ENCODE results near the gene MPDU1.

The MPDU1 gene

DNA sequence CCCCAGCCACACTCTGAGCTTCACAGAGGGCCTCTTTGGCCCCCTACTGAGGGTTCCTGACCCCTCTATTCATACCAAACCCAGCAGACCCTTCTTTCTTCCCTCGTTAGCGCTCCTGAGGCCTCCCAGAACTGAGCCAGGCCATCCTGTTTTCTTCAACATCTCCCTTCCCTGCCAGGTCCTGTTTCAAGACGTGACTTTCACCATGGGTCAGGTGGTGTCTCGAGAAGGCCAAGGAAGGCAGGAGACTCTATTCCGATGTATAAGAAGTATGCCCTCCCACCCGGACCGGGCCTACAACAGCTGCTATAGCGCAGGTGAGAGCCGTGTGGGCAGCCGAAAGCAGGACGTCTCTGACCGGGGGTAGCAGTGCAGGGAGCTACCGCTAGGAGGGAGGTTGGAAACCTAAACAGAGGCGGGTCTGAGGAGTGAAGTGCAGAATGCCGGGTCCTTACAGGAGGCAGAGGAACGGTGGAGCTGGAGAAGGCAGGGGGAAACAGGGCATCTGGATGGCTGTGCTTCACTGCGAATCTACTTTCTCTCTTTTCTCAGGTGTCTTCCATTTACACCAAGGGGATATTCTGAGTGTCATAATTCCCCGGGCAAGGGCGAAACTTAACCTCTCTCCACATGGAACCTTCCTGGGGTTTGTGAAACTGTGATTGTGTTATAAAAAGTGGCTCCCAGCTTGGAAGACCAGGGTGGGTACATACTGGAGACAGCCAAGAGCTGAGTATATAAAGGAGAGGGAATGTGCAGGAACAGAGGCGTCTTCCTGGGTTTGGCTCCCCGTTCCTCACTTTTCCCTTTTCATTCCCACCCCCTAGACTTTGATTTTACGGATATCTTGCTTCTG, 23.3 kb upstream of the MPDU1 start:
- H3K27me3 ChIP-seq (ENCODE audit: control insufficient read depth in 2 of 2, insufficient read depth in 2 of 2, low read length in 2 of 2), result no peaks in the 10 kb centered on the region
- peaks cover 7 to 12% of the 10 kb centered on the region in 2 donors for H3K36me3 ChIP-seq (ENCODE audit: control insufficient read depth in 2 of 2, insufficient read depth in 2 of 2, low read length in 2 of 2)
- H3K9me3 ChIP-seq (ENCODE audit: control insufficient read depth in 2 of 2, low read length in 2 of 2), result no peaks in the 10 kb centered on the region
- H3K9ac ChIP-seq (ENCODE audit: low read depth in 1 of 2, low read length in 2 of 2), result peak overlapping the region; percentile 77 to 94
- H3K4me1 ChIP-seq (ENCODE audit: control insufficient read depth in 2 of 2, insufficient read depth in 2 of 2, low read length in 2 of 2), result peaks cover 57 to 59% of the 10 kb centered on the region in 2 donors
- peak overlapping the region; percentile 98 to 99 for H3K27ac ChIP-seq (ENCODE audit: low read depth in 2 of 2, low read length in 2 of 2)
- peak overlapping the region; percentile 69 to 85 for H3K4me3 ChIP-seq (ENCODE audit: low read length in 2 of 2)

DNA sequence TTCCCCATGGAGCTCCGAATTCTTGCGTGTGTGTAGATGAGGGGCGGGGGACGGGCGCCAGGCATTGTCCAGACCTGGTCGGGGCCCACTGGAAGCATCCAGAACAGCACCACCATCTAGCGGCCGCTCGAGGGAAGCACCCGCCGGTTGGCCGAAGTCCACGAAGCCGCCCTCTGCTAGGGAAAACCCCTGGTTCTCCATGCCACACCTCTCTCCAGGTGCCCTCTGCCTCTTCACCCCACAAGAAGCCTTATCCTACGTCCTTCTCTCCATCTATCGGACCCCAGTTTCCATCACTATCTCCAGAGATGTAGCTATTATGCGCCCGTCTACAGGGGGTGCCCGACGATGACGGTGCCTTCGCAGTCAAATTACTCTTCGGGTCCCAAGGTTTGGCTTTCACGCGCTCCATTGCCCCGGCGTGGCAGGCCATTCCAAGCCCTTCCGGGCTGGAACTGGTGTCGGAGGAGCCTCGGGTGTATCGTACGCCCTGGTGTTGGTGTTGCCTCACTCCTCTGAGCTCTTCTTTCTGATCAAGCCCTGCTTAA, 22.6 kb upstream of the MPDU1 start:
- Histone ChIP-seq H3K9me3 (ENCODE audit: control insufficient read depth in 2 of 2, low read length in 2 of 2) (no peaks in the 10 kb centered on the region), H3K27me3 (ENCODE audit: control insufficient read depth in 2 of 2, insufficient read depth in 2 of 2, low read length in 2 of 2) (no peaks in the 10 kb centered on the region), H3K36me3 (ENCODE audit: control insufficient read depth in 2 of 2, insufficient read depth in 2 of 2, low read length in 2 of 2) (peaks cover 12 to 16% of the 10 kb centered on the region in 2 donors), H3K4me3 (ENCODE audit: low read length in 2 of 2) (peak overlapping the region; percentile 69 to 85), H3K27ac (ENCODE audit: low read depth in 2 of 2, low read length in 2 of 2) (peak overlapping the region; percentile 98 to 99), H3K4me1 (ENCODE audit: control insufficient read depth in 2 of 2, insufficient read depth in 2 of 2, low read length in 2 of 2) (peaks cover 57% of the 10 kb centered on the region in 2 donors), H3K9ac (ENCODE audit: low read depth in 1 of 2, low read length in 2 of 2) (peak overlapping the region; percentile 79 to 94)

DNA sequence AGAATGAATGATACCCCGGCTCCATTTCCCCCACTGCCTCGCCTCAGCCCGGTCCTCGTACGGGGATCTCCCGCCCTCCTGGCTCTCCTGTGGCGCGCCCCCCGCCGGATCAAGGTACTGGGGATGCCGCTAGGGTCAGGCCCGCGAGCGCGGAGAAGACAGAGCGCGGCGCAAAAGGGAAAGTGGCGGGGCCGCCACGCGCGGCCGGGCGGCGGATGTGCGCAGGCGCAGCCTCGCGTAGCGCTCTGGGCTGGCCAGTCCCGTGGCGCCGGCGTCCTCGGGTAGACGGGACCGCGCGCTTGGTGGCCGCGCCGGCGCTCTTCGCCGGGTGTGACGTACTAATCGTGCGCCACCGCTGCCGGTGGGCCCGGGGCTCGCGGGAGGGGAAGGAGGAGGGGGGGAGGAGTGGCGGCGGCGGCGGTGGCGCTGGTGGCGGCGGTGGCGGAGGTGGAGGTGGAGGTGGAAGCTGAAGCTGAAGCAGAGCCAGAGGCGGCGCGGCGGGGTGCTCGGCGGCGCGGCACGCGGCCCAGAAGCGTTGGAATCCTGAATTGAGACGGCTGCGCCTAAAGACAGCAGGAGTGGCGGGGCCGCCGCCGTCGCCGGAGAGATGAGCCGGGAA, 22.0 kb upstream of the MPDU1 start, which contains the start of gene SENP3:
Gene SENP3 (plus strand): TSS at position 331 of the 619 bp plus-strand sequence. CDS start 1,158 bp downstream, outside the sequence.
- Histone ChIP-seq H3K27me3 (ENCODE audit: control insufficient read depth in 2 of 2, insufficient read depth in 2 of 2, low read length in 2 of 2) (no peaks in the 10 kb centered on the region), H3K36me3 (ENCODE audit: control insufficient read depth in 2 of 2, insufficient read depth in 2 of 2, low read length in 2 of 2) (peaks cover 12 to 16% of the 10 kb centered on the region in 2 donors), H3K9ac (ENCODE audit: low read depth in 1 of 2, low read length in 2 of 2) (peak within 1 kb of the TSS; percentile 87 to 94), H3K9me3 (ENCODE audit: control insufficient read depth in 2 of 2, low read length in 2 of 2) (no peaks in the 10 kb centered on the region), H3K27ac (ENCODE audit: low read depth in 2 of 2, low read length in 2 of 2) (peak within 1 kb of the TSS; percentile 98 to 99), H3K4me3 (ENCODE audit: low read length in 2 of 2) (peak within 1 kb of the TSS; percentile 69 to 85), H3K4me1 (ENCODE audit: control insufficient read depth in 2 of 2, insufficient read depth in 2 of 2, low read length in 2 of 2) (peaks cover 55 to 56% of the 10 kb centered on the region in 2 donors)

DNA sequence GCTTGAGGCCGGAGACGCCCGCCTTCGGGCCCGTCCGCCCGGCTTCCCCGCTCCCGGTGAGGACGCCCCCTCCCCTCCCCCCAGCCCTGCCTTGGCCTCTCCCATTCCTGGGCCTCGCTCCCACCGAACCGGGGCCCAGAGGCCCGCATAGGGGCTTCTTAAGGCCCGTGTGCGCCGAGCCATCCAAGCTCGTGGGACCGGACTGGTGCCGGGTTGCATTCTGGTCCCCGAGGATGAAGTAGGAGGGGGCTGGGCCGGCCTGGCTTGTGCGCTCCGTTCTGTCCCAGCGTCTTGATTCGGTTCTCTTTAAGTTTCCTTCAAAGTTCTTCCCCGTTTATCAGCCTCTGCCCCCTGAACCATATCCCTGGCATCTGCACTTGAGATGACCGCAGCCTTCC, 21.4 kb upstream of the MPDU1 start:
- Histone ChIP-seq H3K27me3 (ENCODE audit: control insufficient read depth in 2 of 2, insufficient read depth in 2 of 2, low read length in 2 of 2) (no peaks in the 10 kb centered on the region), H3K36me3 (ENCODE audit: control insufficient read depth in 2 of 2, insufficient read depth in 2 of 2, low read length in 2 of 2) (peaks cover 15 to 16% of the 10 kb centered on the region in 2 donors), H3K9me3 (ENCODE audit: control insufficient read depth in 2 of 2, low read length in 2 of 2) (no peaks in the 10 kb centered on the region), H3K9ac (ENCODE audit: low read depth in 1 of 2, low read length in 2 of 2) (peak overlapping the region; percentile 74 to 87), H3K27ac (ENCODE audit: low read depth in 2 of 2, low read length in 2 of 2) (peak overlapping the region; percentile 98 to 99), H3K4me1 (ENCODE audit: control insufficient read depth in 2 of 2, insufficient read depth in 2 of 2, low read length in 2 of 2) (peaks cover 50% of the 10 kb centered on the region in 2 donors), H3K4me3 (ENCODE audit: low read length in 2 of 2) (peak overlapping the region; percentile 69 to 85)

DNA sequence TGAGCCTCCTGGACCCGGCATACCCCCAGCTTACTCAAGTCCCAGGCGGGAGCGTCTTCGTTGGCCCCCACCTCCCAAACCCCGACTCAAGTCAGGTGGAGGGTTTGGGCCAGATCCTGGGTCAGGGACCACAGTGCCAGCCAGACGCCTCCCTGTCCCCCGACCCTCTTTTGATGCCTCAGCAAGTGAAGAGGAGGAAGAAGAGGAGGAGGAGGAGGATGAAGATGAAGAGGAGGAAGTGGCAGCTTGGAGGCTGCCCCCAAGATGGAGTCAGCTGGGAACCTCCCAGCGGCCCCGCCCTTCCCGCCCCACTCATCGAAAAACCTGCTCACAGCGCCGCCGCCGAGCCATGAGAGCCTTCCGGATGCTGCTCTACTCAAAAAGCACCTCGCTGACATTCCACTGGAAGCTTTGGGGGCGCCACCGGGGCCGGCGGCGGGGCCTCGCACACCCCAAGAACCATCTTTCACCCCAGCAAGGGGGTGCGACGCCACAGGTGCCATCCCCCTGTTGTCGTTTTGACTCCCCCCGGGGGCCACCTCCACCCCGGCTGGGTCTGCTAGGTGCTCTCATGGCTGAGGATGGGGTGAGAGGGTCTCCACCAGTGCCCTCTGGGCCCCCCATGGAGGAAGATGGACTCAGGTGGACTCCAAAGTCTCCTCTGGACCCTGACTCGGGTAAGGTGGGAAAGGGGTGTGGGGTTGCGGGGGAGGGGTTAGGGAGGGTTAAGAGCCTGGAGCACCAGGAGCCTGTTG, 20.4 kb upstream of the MPDU1 start:
- H3K36me3 ChIP-seq (ENCODE audit: control insufficient read depth in 2 of 2, insufficient read depth in 2 of 2, low read length in 2 of 2), result peaks cover 15 to 16% of the 10 kb centered on the region in 2 donors
- H3K4me1 ChIP-seq (ENCODE audit: control insufficient read depth in 2 of 2, insufficient read depth in 2 of 2, low read length in 2 of 2), result peaks cover 40% of the 10 kb centered on the region in 2 donors
- H3K4me3 ChIP-seq (ENCODE audit: low read length in 2 of 2), result peak overlapping the region in 1 of 2 donors; percentile 85
- no peaks in the 10 kb centered on the region for H3K9me3 ChIP-seq (ENCODE audit: control insufficient read depth in 2 of 2, low read length in 2 of 2)
- H3K27me3 ChIP-seq (ENCODE audit: control insufficient read depth in 2 of 2, insufficient read depth in 2 of 2, low read length in 2 of 2), result no peaks in the 10 kb centered on the region
- H3K27ac ChIP-seq (ENCODE audit: low read depth in 2 of 2, low read length in 2 of 2), result no peak overlapping the region
- peak overlapping the region in 1 of 2 donors; percentile 14 for H3K9ac ChIP-seq (ENCODE audit: low read depth in 1 of 2, low read length in 2 of 2)

DNA sequence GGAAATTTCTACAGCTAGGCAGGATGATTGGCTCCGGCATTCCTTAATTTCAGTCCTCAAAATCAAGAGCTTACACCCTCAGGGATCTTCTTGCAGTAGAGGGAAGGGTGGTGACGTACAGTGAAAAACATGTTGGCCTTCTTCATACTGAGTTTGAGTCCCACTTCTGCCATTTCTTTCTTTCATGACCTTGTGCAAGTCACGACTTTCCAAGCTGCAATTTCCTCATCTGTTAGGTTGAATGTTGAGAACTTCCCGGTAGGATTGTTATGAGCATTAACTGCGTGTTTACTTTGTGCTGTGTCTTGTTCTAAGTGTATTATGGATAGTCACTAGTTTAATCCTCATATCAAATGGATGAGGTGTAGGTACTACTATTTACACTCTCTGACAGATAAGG, 14.1 kb upstream of the MPDU1 start:
- Histone ChIP-seq H3K4me1 (ENCODE audit: control insufficient read depth in 2 of 2, insufficient read depth in 2 of 2, low read length in 2 of 2) (peaks cover 12 to 16% of the 10 kb centered on the region in 2 donors), H3K9me3 (ENCODE audit: control insufficient read depth in 2 of 2, low read length in 2 of 2) (no peaks in the 10 kb centered on the region), H3K36me3 (ENCODE audit: control insufficient read depth in 2 of 2, insufficient read depth in 2 of 2, low read length in 2 of 2) (peaks cover 37 to 38% of the 10 kb centered on the region in 2 donors), H3K27me3 (ENCODE audit: control insufficient read depth in 2 of 2, insufficient read depth in 2 of 2, low read length in 2 of 2) (no peaks in the 10 kb centered on the region), H3K4me3 (ENCODE audit: low read length in 2 of 2) (no peak overlapping the region), H3K27ac (ENCODE audit: low read depth in 2 of 2, low read length in 2 of 2) (no peak overlapping the region), H3K9ac (ENCODE audit: low read depth in 1 of 2, low read length in 2 of 2) (no peak overlapping the region)

DNA sequence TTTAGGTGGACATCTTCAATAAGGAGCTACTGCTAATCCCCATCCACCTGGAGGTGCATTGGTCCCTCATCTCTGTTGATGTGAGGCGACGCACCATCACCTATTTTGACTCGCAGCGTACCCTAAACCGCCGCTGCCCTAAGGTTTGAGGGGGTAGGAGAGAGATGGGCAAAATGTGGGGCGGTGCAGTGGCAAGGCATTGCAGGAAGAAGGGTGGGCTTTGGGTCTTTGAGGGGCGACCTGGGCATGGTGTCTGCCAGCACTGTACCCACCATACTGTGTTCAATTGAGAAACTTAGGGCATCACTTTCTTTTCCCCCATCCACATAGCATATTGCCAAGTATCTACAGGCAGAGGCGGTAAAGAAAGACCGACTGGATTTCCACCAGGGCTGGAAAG, 13.3 kb upstream of the MPDU1 start:
- H3K9ac ChIP-seq (ENCODE audit: low read depth in 1 of 2, low read length in 2 of 2), result no peak overlapping the region
- H3K4me3 ChIP-seq (ENCODE audit: low read length in 2 of 2), result no peak overlapping the region
- no peaks in the 10 kb centered on the region for H3K27me3 ChIP-seq (ENCODE audit: control insufficient read depth in 2 of 2, insufficient read depth in 2 of 2, low read length in 2 of 2)
- H3K4me1 ChIP-seq (ENCODE audit: control insufficient read depth in 2 of 2, insufficient read depth in 2 of 2, low read length in 2 of 2), result peaks cover 19 to 24% of the 10 kb centered on the region in 2 donors
- H3K27ac ChIP-seq (ENCODE audit: low read depth in 2 of 2, low read length in 2 of 2), result no peak overlapping the region
- peaks cover 37 to 42% of the 10 kb centered on the region in 2 donors for H3K36me3 ChIP-seq (ENCODE audit: control insufficient read depth in 2 of 2, insufficient read depth in 2 of 2, low read length in 2 of 2)
- no peaks in the 10 kb centered on the region for H3K9me3 ChIP-seq (ENCODE audit: control insufficient read depth in 2 of 2, low read length in 2 of 2)

DNA sequence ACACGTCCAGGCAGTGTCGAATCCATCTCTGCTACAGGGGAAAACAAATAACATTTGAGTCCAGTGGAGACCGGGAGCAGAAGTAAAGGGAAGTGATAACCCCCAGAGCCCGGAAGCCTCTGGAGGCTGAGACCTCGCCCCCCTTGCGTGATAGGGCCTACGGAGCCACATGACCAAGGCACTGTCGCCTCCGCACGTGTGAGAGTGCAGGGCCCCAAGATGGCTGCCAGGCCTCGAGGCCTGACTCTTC, 11.4 kb upstream of the MPDU1 start:
- peak overlapping the region; percentile 65 to 92 for H3K9ac ChIP-seq (ENCODE audit: low read depth in 1 of 2, low read length in 2 of 2)
- peak overlapping the region; percentile 76 to 92 for H3K4me3 ChIP-seq (ENCODE audit: low read length in 2 of 2)
- H3K9me3 ChIP-seq (ENCODE audit: control insufficient read depth in 2 of 2, low read length in 2 of 2), result no peaks in the 10 kb centered on the region
- peak overlapping the region; percentile 82 to 94 for H3K27ac ChIP-seq (ENCODE audit: low read depth in 2 of 2, low read length in 2 of 2)
- peaks cover 52% of the 10 kb centered on the region in 2 donors for H3K36me3 ChIP-seq (ENCODE audit: control insufficient read depth in 2 of 2, insufficient read depth in 2 of 2, low read length in 2 of 2)
- H3K27me3 ChIP-seq (ENCODE audit: control insufficient read depth in 2 of 2, insufficient read depth in 2 of 2, low read length in 2 of 2), result no peaks in the 10 kb centered on the region
- peaks cover 27 to 30% of the 10 kb centered on the region in 2 donors for H3K4me1 ChIP-seq (ENCODE audit: control insufficient read depth in 2 of 2, insufficient read depth in 2 of 2, low read length in 2 of 2)

DNA sequence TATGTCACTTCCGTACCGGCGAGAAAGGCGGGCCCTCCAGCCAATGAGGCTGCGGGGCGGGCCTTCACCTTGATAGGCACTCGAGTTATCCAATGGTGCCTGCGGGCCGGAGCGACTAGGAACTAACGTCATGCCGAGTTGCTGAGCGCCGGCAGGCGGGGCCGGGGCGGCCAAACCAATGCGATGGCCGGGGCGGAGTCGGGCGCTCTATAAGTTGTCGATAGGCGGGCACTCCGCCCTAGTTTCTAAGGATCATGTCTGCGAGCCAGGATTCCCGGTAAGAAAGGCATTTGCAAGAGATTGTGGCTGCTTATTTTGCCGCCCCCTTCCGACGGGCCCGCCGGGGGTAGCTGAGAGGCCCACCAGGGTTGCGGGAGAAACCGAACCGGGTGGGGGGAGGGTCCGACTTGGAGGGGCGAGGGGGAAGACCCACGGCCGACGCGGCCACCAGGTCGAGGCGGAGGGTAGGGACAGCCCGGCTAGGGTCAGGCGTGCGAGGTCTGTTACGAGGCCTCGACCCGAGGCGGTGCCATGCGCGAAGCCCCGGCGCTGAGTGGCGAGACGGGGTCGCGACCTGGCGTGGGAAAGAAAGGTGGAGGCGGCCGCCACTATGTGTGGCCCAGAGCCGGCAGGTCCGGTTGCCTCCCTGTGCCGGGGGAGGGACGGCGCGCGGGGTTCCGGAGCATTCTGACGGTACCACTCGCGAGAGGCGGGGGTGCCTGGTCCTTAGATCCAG, 10.9 kb upstream of the MPDU1 start:
- H3K36me3 ChIP-seq (ENCODE audit: control insufficient read depth in 2 of 2, insufficient read depth in 2 of 2, low read length in 2 of 2), result peaks cover 57% of the 10 kb centered on the region in 2 donors
- H3K4me1 ChIP-seq (ENCODE audit: control insufficient read depth in 2 of 2, insufficient read depth in 2 of 2, low read length in 2 of 2), result peaks cover 27 to 30% of the 10 kb centered on the region in 2 donors
- H3K4me3 ChIP-seq (ENCODE audit: low read length in 2 of 2), result peak overlapping the region; percentile 83 to 86
- peak overlapping the region; percentile 95 to 98 for H3K9ac ChIP-seq (ENCODE audit: low read depth in 1 of 2, low read length in 2 of 2)
- no peaks in the 10 kb centered on the region for H3K9me3 ChIP-seq (ENCODE audit: control insufficient read depth in 2 of 2, low read length in 2 of 2)
- no peaks in the 10 kb centered on the region for H3K27me3 ChIP-seq (ENCODE audit: control insufficient read depth in 2 of 2, insufficient read depth in 2 of 2, low read length in 2 of 2)
- peak overlapping the region; percentile 97 to 99 for H3K27ac ChIP-seq (ENCODE audit: low read depth in 2 of 2, low read length in 2 of 2)

All from mucosa of rectum (tissue), 2 donors.